ENCODE measurements around the gene SMIM41.

SMIM41 gene

DNA sequence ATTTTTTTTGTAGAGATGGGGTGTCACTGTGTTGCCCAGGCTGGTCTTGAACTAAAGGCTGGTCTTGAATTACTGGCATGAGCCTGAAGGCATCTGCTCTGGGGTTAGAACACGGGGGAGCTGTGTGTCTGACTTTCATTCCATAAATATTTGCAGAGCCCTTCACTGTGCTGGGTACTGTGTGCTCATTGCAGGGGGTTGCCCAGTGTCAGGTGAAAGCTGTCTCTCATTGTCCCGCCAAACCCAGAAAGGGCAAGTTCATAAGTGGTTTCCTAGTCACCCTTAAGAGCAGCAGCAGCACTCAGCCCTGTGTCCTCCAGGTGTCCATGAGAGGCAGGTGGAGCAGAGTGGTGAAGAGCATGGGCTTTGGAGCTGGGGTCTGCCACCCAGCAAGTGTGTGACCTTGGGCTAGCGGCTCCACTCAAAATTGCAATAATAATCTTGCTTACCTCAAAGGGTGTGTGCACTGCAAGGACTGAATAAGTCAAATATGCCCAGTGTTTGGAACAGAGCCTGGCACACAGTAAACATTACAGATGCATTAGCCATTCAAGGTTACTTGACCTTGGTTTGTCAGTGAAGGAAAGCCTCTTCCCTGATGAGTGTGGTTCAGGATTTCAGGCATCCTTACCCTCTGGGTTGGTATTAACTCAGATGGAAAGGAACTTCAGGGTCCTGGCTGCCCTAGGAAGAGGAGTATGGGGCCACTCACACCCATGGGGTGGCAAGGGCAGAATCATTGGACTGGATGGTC, 4.4 kb upstream of the SMIM41 start:
- Histone ChIP-seq H3K79me2 (ENCODE audit: insufficient read depth, low read length) (peaks cover 67% of the 10 kb centered on the region), H3K4me2 (ENCODE audit: low read depth, low read length, poor library complexity, severe bottlenecking) (peak overlapping the region; percentile 86), H3F3A (ENCODE audit: low read depth) (no peaks in the 10 kb centered on the region), H3K4me3 (ENCODE audit: low read length, poor library complexity, severe bottlenecking) (no peak overlapping the region), H3K4me1 (ENCODE audit: insufficient read depth, low read length, poor library complexity, severe bottlenecking) (peaks cover 47% of the 10 kb centered on the region), H3K9ac (ENCODE audit: low read depth, low read length, poor library complexity, severe bottlenecking) (peak overlapping the region; percentile 50), H3K36me3 (ENCODE audit: insufficient read depth, low read length) (peaks cover 26% of the 10 kb centered on the region; the same call in 1 of the 2 replicates), H3K9me2 (replicated peaks; ENCODE audit: low read depth, low read length) (no peaks in the 10 kb centered on the region), H3K27me3 (ENCODE audit: insufficient read depth, low read length, poor library complexity, severe bottlenecking) (no peaks in the 10 kb centered on the region), H2AFZ (ENCODE audit: low read length) (no peak overlapping the region), H4K20me1 (ENCODE audit: insufficient read depth, low read length, poor library complexity, severe bottlenecking) (peaks cover 54% of the 10 kb centered on the region), H3K9me3 (ENCODE audit: insufficient read depth, low read depth, low read length) (no peaks in the 10 kb centered on the region)
- TF ChIP-seq, protein P1, sequence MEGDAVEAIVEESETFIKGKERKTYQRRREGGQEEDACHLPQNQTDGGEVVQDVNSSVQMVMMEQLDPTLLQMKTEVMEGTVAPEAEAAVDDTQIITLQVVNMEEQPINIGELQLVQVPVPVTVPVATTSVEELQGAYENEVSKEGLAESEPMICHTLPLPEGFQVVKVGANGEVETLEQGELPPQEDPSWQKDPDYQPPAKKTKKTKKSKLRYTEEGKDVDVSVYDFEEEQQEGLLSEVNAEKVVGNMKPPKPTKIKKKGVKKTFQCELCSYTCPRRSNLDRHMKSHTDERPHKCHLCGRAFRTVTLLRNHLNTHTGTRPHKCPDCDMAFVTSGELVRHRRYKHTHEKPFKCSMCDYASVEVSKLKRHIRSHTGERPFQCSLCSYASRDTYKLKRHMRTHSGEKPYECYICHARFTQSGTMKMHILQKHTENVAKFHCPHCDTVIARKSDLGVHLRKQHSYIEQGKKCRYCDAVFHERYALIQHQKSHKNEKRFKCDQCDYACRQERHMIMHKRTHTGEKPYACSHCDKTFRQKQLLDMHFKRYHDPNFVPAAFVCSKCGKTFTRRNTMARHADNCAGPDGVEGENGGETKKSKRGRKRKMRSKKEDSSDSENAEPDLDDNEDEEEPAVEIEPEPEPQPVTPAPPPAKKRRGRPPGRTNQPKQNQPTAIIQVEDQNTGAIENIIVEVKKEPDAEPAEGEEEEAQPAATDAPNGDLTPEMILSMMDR (conservative IDR thresholded peaks at IDR 0.05; ENCODE audit: low read length): no peak
- no peak for TF ChIP-seq EZH2phosphoT487 (IDR thresholded peaks at IDR 0.05; ENCODE audit: borderline replicate concordance)

DNA sequence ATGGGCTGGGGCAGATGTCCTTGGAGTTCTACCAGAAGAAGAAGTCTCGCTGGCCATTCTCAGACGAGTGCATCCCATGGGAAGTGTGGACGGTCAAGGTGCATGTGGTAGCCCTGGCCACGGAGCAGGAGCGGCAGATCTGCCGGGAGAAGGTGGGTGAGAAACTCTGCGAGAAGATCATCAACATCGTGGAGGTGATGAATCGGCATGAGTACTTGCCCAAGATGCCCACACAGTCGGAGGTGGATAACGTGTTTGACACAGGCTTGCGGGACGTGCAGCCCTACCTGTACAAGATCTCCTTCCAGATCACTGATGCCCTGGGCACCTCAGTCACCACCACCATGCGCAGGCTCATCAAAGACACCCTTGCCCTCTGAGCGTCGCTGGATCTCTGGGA, 2.7 kb upstream of the SMIM41 start:
- no peaks in the 10 kb centered on the region for H3K27me3 ChIP-seq (ENCODE audit: insufficient read depth, low read length, poor library complexity, severe bottlenecking)
- H4K20me1 ChIP-seq (ENCODE audit: insufficient read depth, low read length, poor library complexity, severe bottlenecking): peaks cover 39% of the 10 kb centered on the region
- H3K4me3 ChIP-seq (ENCODE audit: low read length, poor library complexity, severe bottlenecking): no peak overlapping the region
- peaks cover 50% of the 10 kb centered on the region for H3K79me2 ChIP-seq (ENCODE audit: insufficient read depth, low read length)
- H2AFZ ChIP-seq (ENCODE audit: low read length): no peak overlapping the region
- H3K9me3 ChIP-seq (ENCODE audit: insufficient read depth, low read depth, low read length): no peaks in the 10 kb centered on the region
- no peaks in the 10 kb centered on the region for H3F3A ChIP-seq (ENCODE audit: low read depth)
- peaks cover 48% of the 10 kb centered on the region for H3K4me1 ChIP-seq (ENCODE audit: insufficient read depth, low read length, poor library complexity, severe bottlenecking)
- H3K9me2 ChIP-seq (replicated peaks; ENCODE audit: low read depth, low read length): no peaks in the 10 kb centered on the region
- peaks cover 26% of the 10 kb centered on the region; the same call in 1 of the 2 replicates for H3K36me3 ChIP-seq (ENCODE audit: insufficient read depth, low read length)
- H3K9ac ChIP-seq (ENCODE audit: low read depth, low read length, poor library complexity, severe bottlenecking): no peak overlapping the region
- H3K4me2 ChIP-seq (ENCODE audit: low read depth, low read length, poor library complexity, severe bottlenecking): no peak overlapping the region
- TF ChIP-seq, protein P1 (conservative IDR thresholded peaks at IDR 0.05; ENCODE audit: low read length): no peak
- TF ChIP-seq EZH2phosphoT487 (IDR thresholded peaks at IDR 0.05; ENCODE audit: borderline replicate concordance): no peak

DNA sequence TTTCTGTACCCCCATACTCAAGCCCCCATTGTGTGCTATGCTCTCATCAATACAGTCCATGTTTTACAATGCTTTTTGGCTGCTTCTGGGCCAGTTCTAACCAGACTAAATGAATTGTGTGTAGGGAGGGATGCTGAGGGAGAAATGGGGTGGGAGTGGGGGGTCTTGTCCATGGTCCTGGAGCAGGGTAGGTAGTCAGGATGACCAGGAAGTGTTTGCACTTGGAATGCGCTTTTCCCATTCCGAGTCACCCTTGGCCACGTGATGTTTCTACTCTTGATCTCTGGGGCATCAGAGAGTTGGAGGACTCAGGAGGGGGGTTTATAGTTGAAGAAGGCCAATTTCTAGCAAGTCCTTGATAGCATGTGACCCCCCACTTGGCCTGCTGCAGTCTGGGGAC, 1.2 kb upstream of the SMIM41 start:
- H3K9ac ChIP-seq (ENCODE audit: low read depth, low read length, poor library complexity, severe bottlenecking): no peak overlapping the region
- TF ChIP-seq EZH2phosphoT487 (IDR thresholded peaks at IDR 0.05; ENCODE audit: borderline replicate concordance): no peak
- TF ChIP-seq, protein P1 (conservative IDR thresholded peaks at IDR 0.05; ENCODE audit: low read length): no peak
- peaks cover 26% of the 10 kb centered on the region; the same call in 1 of the 2 replicates for H3K36me3 ChIP-seq (ENCODE audit: insufficient read depth, low read length)
- no peaks in the 10 kb centered on the region for H3F3A ChIP-seq (ENCODE audit: low read depth)
- H3K79me2 ChIP-seq (ENCODE audit: insufficient read depth, low read length): peaks cover 37% of the 10 kb centered on the region
- no peak overlapping the region for H3K4me2 ChIP-seq (ENCODE audit: low read depth, low read length, poor library complexity, severe bottlenecking)
- H4K20me1 ChIP-seq (ENCODE audit: insufficient read depth, low read length, poor library complexity, severe bottlenecking): peaks cover 24% of the 10 kb centered on the region
- no peaks in the 10 kb centered on the region for H3K27me3 ChIP-seq (ENCODE audit: insufficient read depth, low read length, poor library complexity, severe bottlenecking)
- H3K4me3 ChIP-seq (ENCODE audit: low read length, poor library complexity, severe bottlenecking): no peak overlapping the region
- no peak overlapping the region for H2AFZ ChIP-seq (ENCODE audit: low read length)
- H3K9me2 ChIP-seq (replicated peaks; ENCODE audit: low read depth, low read length): no peaks in the 10 kb centered on the region
- H3K9me3 ChIP-seq (ENCODE audit: insufficient read depth, low read depth, low read length): no peaks in the 10 kb centered on the region
- H3K4me1 ChIP-seq (ENCODE audit: insufficient read depth, low read length, poor library complexity, severe bottlenecking): peaks cover 39% of the 10 kb centered on the region
